Osteoblast (primary cell): ENCODE results near the gene PI4KA. TPM values are rescaled to one million over a fixed set of nuclear protein-coding genes. Genes with fewer than 3 reads are reported as not detected.

Experiments used
- DNase-seq: peaks from one replicate; pipeline ENCODE4 v3.0.0; 2011; ENCODE audit warnings: low spot score, mixed read lengths; ENCODE audit not compliant: insufficient read length; ENCODE audit errors: missing footprints
- H2AFZ ChIP-seq: 2 replicates; pipeline ENCODE4 v1.6.0; 2011; ENCODE audit warnings: mild to moderate bottlenecking, low read length
- H3K27ac ChIP-seq: 2 replicates; pipeline ENCODE4 v1.5.1; 2011; ENCODE audit warnings: mild to moderate bottlenecking, low read depth, low read length, moderate library complexity
- H3K27me3 ChIP-seq: 2 replicates; pipeline ENCODE4 v1.6.0; 2012; ENCODE audit warnings: mild to moderate bottlenecking, control low read depth, inconsistent platforms, low read length, moderate library complexity; ENCODE audit not compliant: insufficient read depth
- H3K36me3 ChIP-seq: 2 replicates; pipeline ENCODE4 v1.5.1; 2011; ENCODE audit warnings: mild to moderate bottlenecking, low read length, control low read depth, moderate library complexity; ENCODE audit not compliant: insufficient read depth
- H3K4me1 ChIP-seq: 2 replicates; pipeline ENCODE4 v1.5.1; 2011; ENCODE audit warnings: mild to moderate bottlenecking, low read length, control low read depth, moderate library complexity; ENCODE audit not compliant: insufficient read depth
- H3K4me2 ChIP-seq: 2 replicates; pipeline ENCODE4 v1.6.0; 2011; ENCODE audit warnings: mild to moderate bottlenecking, low read length; ENCODE audit not compliant: insufficient read depth
- H3K4me3 ChIP-seq: fragments of 200-600 bp; sonication (generic); 3 replicates; pipeline ENCODE4 v1.5.1; 2012; ENCODE audit warnings: mild to moderate bottlenecking, low read length, inconsistent platforms; ENCODE audit not compliant: insufficient read depth
- H3K79me2 ChIP-seq: 2 replicates; pipeline ENCODE4 v1.6.0; 2012; ENCODE audit warnings: mild to moderate bottlenecking, low read length, control low read depth, inconsistent platforms; ENCODE audit not compliant: insufficient read depth
- H3K9me3 ChIP-seq: 2 replicates; pipeline ENCODE4 v1.5.1; 2011; ENCODE audit warnings: low read depth, low read length, control low read depth
- H4K20me1 ChIP-seq: 2 replicates; pipeline ENCODE4 v1.6.0; 2012; ENCODE audit warnings: mild to moderate bottlenecking, low read length, control low read depth; ENCODE audit not compliant: insufficient read depth
- total RNA-seq: library from RNA; depleted of rRNA; stranded (reverse); fragments of >200 nt; gene quantifications from 2 replicates; pipeline ENCODE4 v1.2.3, GENCODE V29; 2012
- TF ChIP-seq, protein P1 (sequence below): IDR thresholded peaks from 2 replicates; pipeline ENCODE4 v1.5.1; 2011; ENCODE audit warnings: mild to moderate bottlenecking, low read depth, low read length, moderate library complexity; ENCODE audit errors: extremely low read depth

Gene PI4KA
- total RNA-seq, 1 donor, result 61.9 TPM

DNA sequence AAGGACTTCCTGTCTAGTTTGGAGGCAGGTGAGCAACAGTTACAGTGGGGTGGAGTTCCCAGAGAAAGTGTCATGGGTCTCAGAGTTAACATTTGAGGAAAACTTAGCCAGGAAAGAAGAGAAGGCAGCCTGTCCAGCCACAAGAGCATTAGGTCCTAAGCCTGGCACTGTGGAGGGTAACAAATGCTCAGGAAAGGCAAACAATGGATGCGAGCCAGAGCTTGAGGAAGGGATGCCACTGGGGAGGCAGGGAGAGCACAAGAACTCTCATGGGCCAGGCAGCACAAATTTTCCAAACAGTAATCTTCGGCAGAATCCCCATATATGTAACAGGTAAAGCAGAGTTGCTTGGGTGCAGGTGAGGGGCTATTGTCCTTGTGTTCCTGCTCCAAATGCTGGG lies 92.7 kb downstream of the PI4KA start:
- Histone ChIP-seq H3K4me2 (no peak overlapping the region), H2AFZ (no peak overlapping the region), H3K9me3 (no peaks in the 10 kb centered on the region), H3K27ac (no peak overlapping the region), H4K20me1 (no peaks in the 10 kb centered on the region), H3K79me2 (no peaks in the 10 kb centered on the region), H3K27me3 (no peaks in the 10 kb centered on the region), H3K4me3 (no peak overlapping the region), H3K36me3 (peaks cover 12% of the 10 kb centered on the region), H3K4me1 (peaks cover 6% of the 10 kb centered on the region)
- TF ChIP-seq, protein P1, sequence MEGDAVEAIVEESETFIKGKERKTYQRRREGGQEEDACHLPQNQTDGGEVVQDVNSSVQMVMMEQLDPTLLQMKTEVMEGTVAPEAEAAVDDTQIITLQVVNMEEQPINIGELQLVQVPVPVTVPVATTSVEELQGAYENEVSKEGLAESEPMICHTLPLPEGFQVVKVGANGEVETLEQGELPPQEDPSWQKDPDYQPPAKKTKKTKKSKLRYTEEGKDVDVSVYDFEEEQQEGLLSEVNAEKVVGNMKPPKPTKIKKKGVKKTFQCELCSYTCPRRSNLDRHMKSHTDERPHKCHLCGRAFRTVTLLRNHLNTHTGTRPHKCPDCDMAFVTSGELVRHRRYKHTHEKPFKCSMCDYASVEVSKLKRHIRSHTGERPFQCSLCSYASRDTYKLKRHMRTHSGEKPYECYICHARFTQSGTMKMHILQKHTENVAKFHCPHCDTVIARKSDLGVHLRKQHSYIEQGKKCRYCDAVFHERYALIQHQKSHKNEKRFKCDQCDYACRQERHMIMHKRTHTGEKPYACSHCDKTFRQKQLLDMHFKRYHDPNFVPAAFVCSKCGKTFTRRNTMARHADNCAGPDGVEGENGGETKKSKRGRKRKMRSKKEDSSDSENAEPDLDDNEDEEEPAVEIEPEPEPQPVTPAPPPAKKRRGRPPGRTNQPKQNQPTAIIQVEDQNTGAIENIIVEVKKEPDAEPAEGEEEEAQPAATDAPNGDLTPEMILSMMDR, result no peak
- DNase-seq, result peak; percentile 5

DNA sequence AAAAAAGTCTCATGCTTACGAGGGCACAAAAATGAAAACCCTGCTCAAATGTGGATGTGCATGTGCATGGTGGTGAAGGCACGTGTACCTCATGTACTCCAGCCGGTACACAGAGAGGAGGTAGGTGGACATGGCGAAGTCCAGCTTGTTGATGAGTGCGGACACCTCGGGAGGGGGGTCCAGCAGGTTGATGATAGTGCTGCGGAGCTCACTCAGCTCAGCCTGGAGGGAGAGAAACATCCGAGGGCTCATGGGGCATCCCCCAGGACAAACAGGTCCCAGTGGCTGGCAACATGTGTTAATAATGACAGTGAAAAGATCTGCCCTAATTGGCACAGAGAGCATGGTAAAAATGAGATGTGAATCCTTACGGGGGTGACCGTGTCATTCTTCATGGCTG lies 93.9 kb downstream of the PI4KA start:
- Histone ChIP-seq H3K4me1 (peaks cover 6% of the 10 kb centered on the region), H3K4me2 (no peak overlapping the region), H3K79me2 (no peaks in the 10 kb centered on the region), H3K27me3 (no peaks in the 10 kb centered on the region), H2AFZ (no peak overlapping the region), H3K36me3 (peaks cover 16% of the 10 kb centered on the region), H3K27ac (no peak overlapping the region), H4K20me1 (no peaks in the 10 kb centered on the region), H3K9me3 (no peaks in the 10 kb centered on the region), H3K4me3 (no peak overlapping the region)
- DNase-seq, result no peak
- TF ChIP-seq, protein P1, result no peak

DNA sequence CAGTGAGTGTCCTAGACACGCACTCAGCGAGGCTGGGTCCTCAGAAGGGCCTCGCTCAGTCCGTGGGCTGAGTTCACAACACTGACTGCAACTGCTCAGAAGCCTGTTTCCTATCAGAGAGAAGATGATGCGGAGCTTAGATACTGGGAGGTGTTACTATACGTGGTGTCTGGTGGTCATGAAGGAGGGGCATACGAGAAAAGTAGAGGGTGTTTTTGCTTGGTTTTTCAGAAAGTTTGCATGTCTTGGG lies 94.2 kb downstream of the PI4KA start:
- no peaks in the 10 kb centered on the region for H4K20me1 ChIP-seq
- no peak overlapping the region for H3K4me3 ChIP-seq
- H3K79me2 ChIP-seq, result no peaks in the 10 kb centered on the region
- TF ChIP-seq, protein P1, result no peak
- no peak overlapping the region for H3K4me2 ChIP-seq
- H2AFZ ChIP-seq, result no peak overlapping the region
- H3K27ac ChIP-seq, result no peak overlapping the region
- DNase-seq, result no peak
- H3K4me1 ChIP-seq, result peaks cover 6% of the 10 kb centered on the region
- peaks cover 16% of the 10 kb centered on the region for H3K36me3 ChIP-seq
- no peaks in the 10 kb centered on the region for H3K9me3 ChIP-seq
- no peaks in the 10 kb centered on the region for H3K27me3 ChIP-seq

DNA sequence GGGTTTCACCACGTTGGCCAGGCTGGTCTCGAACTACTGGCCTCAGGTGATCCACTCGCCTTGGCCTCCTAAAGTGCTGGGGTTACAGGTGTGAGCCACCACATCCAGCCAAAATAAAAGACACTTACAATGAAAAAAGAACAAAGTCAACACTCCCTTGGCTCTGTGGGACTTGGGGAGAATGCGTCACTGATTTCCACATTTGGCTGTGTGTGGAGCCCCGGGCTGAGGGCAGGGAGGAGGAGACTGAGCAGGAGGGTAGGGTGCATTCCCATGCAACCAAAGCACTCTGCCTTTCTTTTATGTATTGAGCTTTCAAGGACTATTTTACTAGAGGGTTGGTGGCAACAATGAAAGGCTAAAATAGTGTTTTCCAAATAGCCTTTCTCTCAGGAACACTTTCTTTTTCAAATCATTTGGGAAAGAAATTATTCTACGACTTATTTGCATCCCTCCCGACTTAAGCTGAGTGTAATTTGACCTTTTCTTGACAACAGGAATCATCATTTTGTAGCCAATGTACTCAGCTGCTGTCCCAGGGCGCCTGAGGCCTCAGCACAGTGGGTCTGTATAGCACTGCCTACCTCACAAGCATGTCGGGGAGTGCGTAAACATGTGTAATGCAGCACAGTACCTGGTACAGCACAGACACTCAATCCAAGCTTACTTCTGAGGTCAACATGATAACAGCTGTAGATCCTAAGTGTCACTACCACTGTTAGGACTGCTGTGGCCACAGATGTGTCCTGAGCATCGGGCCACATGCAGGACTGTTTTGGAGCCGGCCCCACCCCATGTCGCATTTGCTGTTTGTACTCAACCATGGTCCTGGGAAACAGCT lies 94.8 kb downstream of the PI4KA start:
- peaks cover 6% of the 10 kb centered on the region for H3K4me1 ChIP-seq
- H3K79me2 ChIP-seq, result no peaks in the 10 kb centered on the region
- H3K4me3 ChIP-seq, result no peak overlapping the region
- no peaks in the 10 kb centered on the region for H3K9me3 ChIP-seq
- H4K20me1 ChIP-seq, result no peaks in the 10 kb centered on the region
- no peak overlapping the region for H3K27ac ChIP-seq
- H2AFZ ChIP-seq, result no peak overlapping the region
- TF ChIP-seq, protein P1, result no peak
- peaks cover 16% of the 10 kb centered on the region for H3K36me3 ChIP-seq
- no peak overlapping the region for H3K4me2 ChIP-seq
- H3K27me3 ChIP-seq, result no peaks in the 10 kb centered on the region
- DNase-seq, result no peak
